ENCODE measurements around the gene DAP3.
A peak's percentile ranks its signal among the peaks of the same experiment; 100 is the strongest.
"Not testable (repeated sequence)": the region's sequence is repeated elsewhere in the genome, so short reads cannot be mapped to it uniquely, and the experiment has no call there.

The DAP3 gene

DNA sequence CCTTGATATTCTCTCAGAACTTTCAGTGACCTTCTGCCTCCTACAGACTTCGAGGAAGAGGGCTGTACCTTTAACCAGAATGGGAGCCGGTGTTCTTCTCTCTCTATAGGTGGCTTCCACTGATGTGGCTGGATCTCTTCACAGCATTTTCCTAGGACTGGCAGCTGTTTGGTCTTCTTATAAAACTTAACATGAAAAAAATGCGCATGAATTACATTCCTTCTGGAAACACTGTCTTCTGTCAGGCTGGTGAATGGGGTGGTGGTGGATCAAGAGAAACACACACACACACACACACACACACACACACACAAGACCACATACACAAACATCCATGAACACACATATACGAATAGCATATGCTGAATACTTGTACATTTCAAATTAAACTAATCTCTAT, 27.7 kb upstream of the DAP3 start:
- H3K9me3 ChIP-seq; H3K4me1 ChIP-seq; H3K4me3 ChIP-seq; DNase-seq (ENCODE audit: low spot score in 2 of 2); in situ Hi-C loops (cut with MboI; ENCODE audit: low sequenced_read_pairs); H3K27me3 ChIP-seq (ENCODE audit: low read depth): not testable (repeated sequence)
- H3K36me3 ChIP-seq (replicated peaks) = peaks cover 66% of the 10 kb centered on the region

DNA sequence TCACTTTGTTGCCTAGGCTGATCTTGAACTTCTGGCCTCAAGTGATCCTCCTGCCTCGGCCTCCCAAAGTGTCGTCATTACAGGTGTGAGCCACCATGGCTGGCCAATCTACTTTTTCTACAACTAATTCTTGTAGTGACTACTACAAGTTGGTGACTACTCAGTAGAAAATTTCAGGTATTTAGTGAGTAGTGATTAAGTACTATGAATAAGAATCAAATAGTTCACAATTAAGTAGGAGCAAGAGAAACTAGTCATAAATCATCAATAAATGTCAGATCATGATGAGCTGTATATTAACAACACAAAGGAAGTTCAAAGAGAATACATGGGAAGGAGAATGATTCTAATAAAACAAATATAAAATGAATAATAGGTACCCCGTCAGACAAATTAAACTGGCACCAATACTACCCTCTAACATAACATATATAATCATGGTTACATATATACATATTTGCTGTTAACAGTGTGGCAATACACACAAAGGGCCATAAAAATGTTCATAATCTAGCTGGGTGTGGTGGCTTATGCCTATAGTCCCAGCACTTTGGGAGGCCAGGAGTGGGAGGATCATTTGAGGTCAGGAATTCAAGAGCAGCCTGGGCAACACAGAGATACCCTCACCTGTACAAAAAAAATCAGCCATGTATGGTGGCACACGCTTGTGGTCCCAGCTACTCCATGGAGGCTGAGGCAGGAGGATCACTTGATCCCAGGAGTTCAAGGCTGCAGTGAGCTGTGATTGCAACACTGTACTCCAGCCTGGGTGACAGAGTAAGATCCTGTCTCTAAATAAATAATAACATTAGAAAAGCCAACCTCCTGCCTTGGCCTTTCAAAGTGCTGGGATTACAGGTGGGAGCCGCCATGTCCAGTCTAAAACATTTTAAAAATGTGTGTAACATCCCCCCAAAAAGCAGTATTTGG, 19.4 kb upstream of the DAP3 start:
- Histone ChIP-seq H3K36me3 (replicated peaks) (peaks cover 84% of the 10 kb centered on the region), H3K27me3 (ENCODE audit: low read depth) (no peaks in the 10 kb centered on the region), H3K4me1 (no peaks in the 10 kb centered on the region), H3K4me3 (no peak overlapping the region), H3K9me3 (no peaks in the 10 kb centered on the region)
- in situ Hi-C loops (cut with MboI; ENCODE audit: low sequenced_read_pairs) = no loop called here
- DNase-seq (ENCODE audit: low spot score in 2 of 2) = no peak

- Histone ChIP-seq H3K36me3 (replicated peaks) (peaks cover 92% of the 10 kb centered on the region), H3K9me3 (no peaks in the 10 kb centered on the region), H3K4me1 (no peaks in the 10 kb centered on the region), H3K4me3 (no peak overlapping the region), H3K27me3 (ENCODE audit: low read depth) (no peaks in the 10 kb centered on the region)
- no peak for DNase-seq (ENCODE audit: low spot score in 2 of 2)
- in situ Hi-C loops (cut with MboI; ENCODE audit: low sequenced_read_pairs) = no loop called here
Observed at GRCh38 chr1:155671750-155672149, 17.1 kb upstream of the DAP3 start.

DNA sequence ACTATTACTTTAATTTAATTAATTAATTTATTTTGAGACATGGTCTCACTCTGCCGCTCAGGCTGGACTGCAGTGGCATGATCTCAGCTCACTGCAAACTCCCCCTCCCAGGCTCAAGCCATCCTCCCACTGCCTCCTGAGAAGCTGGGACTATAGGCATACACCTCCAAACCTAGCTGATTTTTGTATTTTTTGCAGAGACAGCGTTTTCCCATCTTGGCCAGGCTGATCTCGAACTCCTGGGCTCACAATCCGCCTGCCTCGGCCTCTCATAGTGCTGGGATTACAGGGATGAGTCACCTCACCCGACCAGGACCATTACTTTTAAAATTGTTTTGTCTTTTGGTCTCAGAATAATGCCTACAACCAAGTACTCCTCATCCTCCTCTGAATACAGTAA, 15.9 kb upstream of the DAP3 start:
- H3K9me3 ChIP-seq = no peaks in the 10 kb centered on the region
- no peak for DNase-seq (ENCODE audit: low spot score in 2 of 2)
- no peak overlapping the region for H3K4me3 ChIP-seq
- peaks cover 92% of the 10 kb centered on the region for H3K36me3 ChIP-seq (replicated peaks)
- no peaks in the 10 kb centered on the region for H3K4me1 ChIP-seq
- no peaks in the 10 kb centered on the region for H3K27me3 ChIP-seq (ENCODE audit: low read depth)
- in situ Hi-C loops (cut with MboI; ENCODE audit: low sequenced_read_pairs) = no loop called here

DNA sequence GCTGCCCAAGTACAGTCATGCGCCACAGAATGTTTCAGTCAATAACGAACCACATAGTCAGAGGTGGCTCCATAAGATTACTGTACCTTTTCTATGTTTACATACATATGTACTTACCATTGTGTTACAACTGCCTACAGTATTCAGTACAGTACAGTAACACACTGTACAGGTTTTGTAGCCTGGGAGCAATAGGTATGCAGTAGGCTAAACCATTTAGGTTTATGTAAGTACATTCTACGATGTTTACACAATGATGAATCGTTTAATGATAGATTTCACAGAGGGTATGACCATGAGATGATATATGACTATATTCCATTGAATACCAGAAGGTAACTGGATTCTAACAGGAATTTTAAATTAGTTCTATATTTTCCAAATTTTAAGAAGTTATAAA, 10.9 kb upstream of the DAP3 start:
- no peak overlapping the region for H3K4me3 ChIP-seq
- peaks cover 66% of the 10 kb centered on the region for H3K36me3 ChIP-seq (replicated peaks)
- H3K27me3 ChIP-seq (ENCODE audit: low read depth) = no peaks in the 10 kb centered on the region
- DNase-seq (ENCODE audit: low spot score in 2 of 2) = no peak
- in situ Hi-C loops (cut with MboI; ENCODE audit: low sequenced_read_pairs) = no loop called here
- no peaks in the 10 kb centered on the region for H3K4me1 ChIP-seq
- no peaks in the 10 kb centered on the region for H3K9me3 ChIP-seq

DNA sequence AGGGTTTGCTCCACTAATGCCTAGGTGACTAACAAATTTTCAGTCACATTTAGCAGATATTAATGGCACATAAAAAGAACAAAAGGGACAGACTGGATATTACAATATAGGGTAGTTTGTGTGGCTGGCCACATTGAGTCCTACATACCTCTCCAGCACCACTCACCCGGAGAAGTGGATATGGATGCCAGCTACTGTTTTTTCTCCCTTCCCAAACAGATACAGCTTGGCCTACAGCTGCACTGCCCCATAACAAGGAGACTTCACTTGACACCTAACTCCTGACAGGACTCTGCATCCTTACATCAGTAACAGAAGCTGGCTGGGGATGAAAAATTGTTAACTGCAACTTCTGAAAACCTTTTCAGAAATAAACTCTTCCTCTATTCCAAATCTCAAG, 9.9 kb upstream of the DAP3 start:
- H3K36me3 ChIP-seq (replicated peaks) = peaks cover 58% of the 10 kb centered on the region

DNA sequence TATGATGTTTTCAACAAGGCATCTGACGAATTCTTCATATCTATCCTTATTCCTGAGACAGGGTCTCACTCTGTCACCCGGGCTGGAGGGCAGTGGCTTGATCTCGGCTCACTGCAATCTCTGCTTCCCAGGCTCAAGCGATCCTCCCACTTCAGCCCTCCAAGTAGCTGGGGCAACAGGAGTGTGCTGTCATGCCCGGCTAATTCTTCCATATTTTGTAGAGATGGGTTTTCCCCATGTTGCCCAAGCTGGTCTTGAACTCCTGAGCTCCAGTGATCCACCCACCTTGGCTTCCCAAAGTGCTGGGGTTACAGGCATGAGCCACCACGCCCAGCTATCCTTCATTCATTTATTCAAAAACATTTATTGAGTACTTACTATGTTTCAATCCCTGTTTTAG, 8.4 kb upstream of the DAP3 start:
- Histone ChIP-seq H3K27me3 (ENCODE audit: low read depth) (no peaks in the 10 kb centered on the region), H3K9me3 (no peaks in the 10 kb centered on the region), H3K4me3 (no peak overlapping the region), H3K4me1 (0 out of 2 replicates have a peak, but pooled peaks cover 1% of the 10 kb centered on the region), H3K36me3 (replicated peaks) (peaks cover 44% of the 10 kb centered on the region)
- no peak for DNase-seq (ENCODE audit: low spot score in 2 of 2)
- in situ Hi-C loops (cut with MboI; ENCODE audit: low sequenced_read_pairs) = no loop called here

More for the DNA sequence above, 9.9 kb upstream of the DAP3 start:
- H3K4me3 ChIP-seq; in situ Hi-C loops (cut with MboI; ENCODE audit: low sequenced_read_pairs); H3K27me3 ChIP-seq (ENCODE audit: low read depth); DNase-seq (ENCODE audit: low spot score in 2 of 2); H3K4me1 ChIP-seq; H3K9me3 ChIP-seq: not testable (repeated sequence)

DNA sequence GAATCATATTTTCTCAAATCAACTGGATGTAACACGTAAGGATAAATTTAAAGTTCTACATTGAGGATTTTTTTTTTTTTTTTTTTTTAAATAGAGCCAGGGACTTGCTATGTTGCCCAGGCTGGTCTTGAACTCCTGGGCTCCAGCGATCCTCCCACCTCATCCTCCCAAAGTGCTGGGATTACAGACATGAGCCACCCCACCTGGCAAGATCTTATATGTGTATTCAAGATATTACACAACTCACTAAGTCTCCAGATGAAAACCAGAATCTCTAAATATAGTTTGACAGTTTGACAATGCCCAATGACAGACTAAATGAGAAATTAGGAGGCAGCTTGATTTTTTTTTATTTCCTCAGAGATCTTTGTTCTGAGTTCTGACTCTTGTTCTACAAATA, 7.1 kb upstream of the DAP3 start:
- no peak overlapping the region for H3K4me3 ChIP-seq
- in situ Hi-C loops (cut with MboI; ENCODE audit: low sequenced_read_pairs) = no loop called here
- no peaks in the 10 kb centered on the region for H3K9me3 ChIP-seq
- peaks cover 31% of the 10 kb centered on the region for H3K36me3 ChIP-seq (replicated peaks)
- no peak for DNase-seq (ENCODE audit: low spot score in 2 of 2)
- H3K27me3 ChIP-seq (ENCODE audit: low read depth) = no peaks in the 10 kb centered on the region
- H3K4me1 ChIP-seq = 0 out of 2 replicates have a peak, but pooled peaks cover 4% of the 10 kb centered on the region

- H3K4me1 ChIP-seq; in situ Hi-C loops (cut with MboI; ENCODE audit: low sequenced_read_pairs); DNase-seq (ENCODE audit: low spot score in 2 of 2); H3K27me3 ChIP-seq (ENCODE audit: low read depth); H3K9me3 ChIP-seq: not testable (repeated sequence)
- Histone ChIP-seq H3K4me3 (peak overlapping the region; percentile 99), H3K36me3 (replicated peaks) (peaks cover 29% of the 10 kb centered on the region)
Observed at GRCh38 chr1:155687705-155688323, 1.1 kb upstream of the DAP3 start.

DNA sequence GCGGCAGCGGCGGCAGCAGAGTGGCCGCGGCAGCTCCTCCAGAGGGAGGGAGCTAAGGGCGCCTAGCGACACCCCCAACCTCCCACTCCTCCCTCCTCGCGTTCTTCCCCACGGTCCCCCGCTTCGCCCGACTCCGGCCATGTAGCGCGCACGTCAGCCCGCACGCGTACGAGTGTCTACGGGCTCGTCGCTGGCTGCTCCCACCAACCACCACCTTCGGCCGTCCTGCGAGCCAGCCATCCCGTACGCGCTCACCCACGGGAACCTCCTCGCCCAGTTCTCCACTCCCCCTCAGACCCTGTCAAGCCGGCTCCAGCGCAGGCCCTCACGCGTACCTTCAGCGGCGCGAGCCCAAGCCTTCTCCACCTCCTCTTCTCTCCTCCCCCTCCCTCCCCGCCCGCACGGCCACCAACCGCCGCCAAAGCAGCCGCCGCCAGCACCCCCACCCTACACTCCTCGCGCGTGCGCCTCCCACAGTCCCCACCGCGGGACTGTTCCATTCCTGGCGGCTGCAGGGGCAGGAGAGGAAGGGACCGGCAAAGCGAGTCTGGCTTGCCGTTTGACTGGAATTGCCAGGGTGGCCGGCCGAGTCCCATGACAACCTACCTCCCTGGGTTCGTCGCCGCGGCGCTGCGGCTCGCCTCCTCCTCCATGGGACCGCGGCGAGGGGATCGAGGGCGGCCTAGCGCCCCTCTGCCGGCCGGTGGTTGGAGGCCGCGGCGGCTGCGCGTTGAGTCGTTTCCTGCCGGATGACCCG, 389 bp upstream of the DAP3 start, which contains the start of gene YY1AP1:
Gene YY1AP1 (minus strand): TSS at position 451 of the 757 bp plus-strand sequence. CDS start 8,338 bp downstream, outside the sequence.
- peak; percentile 76 to 94 for DNase-seq (ENCODE audit: low spot score in 2 of 2)
- Histone ChIP-seq H3K4me1 (peaks cover 8% of the 10 kb centered on the region; the same call in 1 of the 2 replicates), H3K27me3 (ENCODE audit: low read depth) (no peaks in the 10 kb centered on the region), H3K36me3 (replicated peaks) (peaks cover 36% of the 10 kb centered on the region), H3K9me3 (0 out of 2 replicates have a peak, but pooled peaks cover 3% of the 10 kb centered on the region), H3K4me3 (peak within 1 kb of the TSS; percentile 99)
- in situ Hi-C loops (cut with MboI; ENCODE audit: low sequenced_read_pairs) = no loop called here

- Histone ChIP-seq H3K9me3 (peaks cover 3% of the 10 kb centered on the region; the same call in 1 of the 2 replicates), H3K4me3 (no peak overlapping the region), H3K27me3 (ENCODE audit: low read depth) (no peaks in the 10 kb centered on the region), H3K36me3 (replicated peaks) (peaks cover 40% of the 10 kb centered on the region), H3K4me1 (peaks cover 4% of the 10 kb centered on the region)
- no peak for DNase-seq (ENCODE audit: low spot score in 2 of 2)
- in situ Hi-C loops (cut with MboI; ENCODE audit: low sequenced_read_pairs) = no loop called here
Observed at GRCh38 chr1:155691992-155692528, 3.2 kb downstream of the DAP3 start.

DNA sequence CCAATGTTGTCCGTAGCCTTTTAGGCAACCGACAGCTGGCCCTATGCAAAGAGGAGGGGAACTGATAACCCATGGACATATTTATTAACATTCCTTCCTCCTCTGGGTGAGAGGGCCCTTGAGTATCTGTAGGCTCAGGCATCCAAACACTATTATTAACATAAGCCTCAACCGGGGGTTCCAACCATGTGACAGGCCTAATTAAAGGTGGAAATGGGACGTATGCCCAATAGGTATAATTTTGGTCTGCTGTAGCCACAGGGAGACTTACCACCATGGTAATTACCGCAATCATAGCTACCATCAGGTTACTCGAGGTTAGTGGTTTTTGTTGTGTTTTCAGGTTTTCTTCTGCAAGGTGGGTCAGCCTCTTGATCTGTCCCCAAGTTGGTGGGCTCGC, 5.3 kb downstream of the DAP3 start:
- Histone ChIP-seq H3K4me3 (no peak overlapping the region), H3K9me3 (peaks cover 3% of the 10 kb centered on the region; the same call in 1 of the 2 replicates), H3K27me3 (ENCODE audit: low read depth) (no peaks in the 10 kb centered on the region), H3K36me3 (replicated peaks) (peaks cover 38% of the 10 kb centered on the region), H3K4me1 (peaks cover 4% of the 10 kb centered on the region)
- in situ Hi-C loops (cut with MboI; ENCODE audit: low sequenced_read_pairs) = no loop called here
- no peak for DNase-seq (ENCODE audit: low spot score in 2 of 2)

GRCh38 chr1:155695072-155695471, 6.2 kb downstream of the DAP3 start:
- Histone ChIP-seq H3K9me3 (peaks cover 3% of the 10 kb centered on the region; the same call in 1 of the 2 replicates), H3K36me3 (replicated peaks) (peaks cover 37% of the 10 kb centered on the region), H3K4me3 (no peak overlapping the region), H3K27me3 (ENCODE audit: low read depth) (no peaks in the 10 kb centered on the region), H3K4me1 (peaks cover 1% of the 10 kb centered on the region)
- no peak for DNase-seq (ENCODE audit: low spot score in 2 of 2)
- in situ Hi-C loops (cut with MboI; ENCODE audit: low sequenced_read_pairs) = no loop called here

Data from HAP-1 (cell line).